Measurements from ENCODE around the gene CYP24A1. TPM values are rescaled to one million over a fixed set of nuclear protein-coding genes. Genes with fewer than 3 reads are reported as not detected.

CYP24A1 gene
- total RNA-seq, 1 donor, result not detected

DNA sequence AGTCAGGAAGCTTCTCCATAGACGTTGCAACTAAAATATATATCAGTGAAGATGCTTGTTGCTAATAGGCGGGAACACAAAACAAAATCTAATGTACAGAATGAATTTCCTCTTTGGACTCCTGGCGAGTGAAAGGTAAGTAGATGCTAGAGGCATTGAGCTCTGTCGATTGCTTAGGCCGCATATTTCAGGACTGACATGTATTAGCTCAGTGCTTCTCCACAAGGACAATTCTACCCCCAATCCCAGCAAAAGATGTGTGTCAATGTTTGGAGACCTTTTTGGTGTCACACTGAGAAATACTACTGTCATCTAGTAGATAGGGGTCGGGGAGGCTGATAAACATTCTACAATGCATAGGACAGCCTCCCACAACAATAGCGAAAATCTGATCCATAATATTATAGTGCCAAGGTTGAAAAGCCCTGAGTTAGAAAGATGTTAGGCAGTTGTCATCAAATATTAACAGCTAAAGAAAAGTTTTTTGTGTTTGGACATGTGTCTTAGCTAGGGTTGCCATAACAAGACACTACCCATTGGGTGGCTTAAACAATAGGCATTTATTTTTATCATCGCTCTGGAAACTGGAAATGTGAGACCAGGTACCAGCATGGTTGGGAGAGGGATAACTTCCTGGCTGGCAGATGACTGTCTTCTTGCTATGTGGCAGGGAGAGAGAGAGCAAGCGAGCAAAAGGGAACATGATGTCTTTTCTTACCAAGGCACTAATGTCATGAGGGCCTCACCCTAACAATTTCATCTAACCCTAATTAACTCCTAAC, 55.4 kb downstream of the CYP24A1 start:
- no peak for DNase-seq (ENCODE audit: insufficient read length, low spot score, missing footprints)
- no peak overlapping the region for H3K27ac ChIP-seq (ENCODE audit: low read depth, low read length)
- H3K79me2 ChIP-seq (ENCODE audit: insufficient read depth, low read length), result no peaks in the 10 kb centered on the region
- TF ChIP-seq, protein P1, sequence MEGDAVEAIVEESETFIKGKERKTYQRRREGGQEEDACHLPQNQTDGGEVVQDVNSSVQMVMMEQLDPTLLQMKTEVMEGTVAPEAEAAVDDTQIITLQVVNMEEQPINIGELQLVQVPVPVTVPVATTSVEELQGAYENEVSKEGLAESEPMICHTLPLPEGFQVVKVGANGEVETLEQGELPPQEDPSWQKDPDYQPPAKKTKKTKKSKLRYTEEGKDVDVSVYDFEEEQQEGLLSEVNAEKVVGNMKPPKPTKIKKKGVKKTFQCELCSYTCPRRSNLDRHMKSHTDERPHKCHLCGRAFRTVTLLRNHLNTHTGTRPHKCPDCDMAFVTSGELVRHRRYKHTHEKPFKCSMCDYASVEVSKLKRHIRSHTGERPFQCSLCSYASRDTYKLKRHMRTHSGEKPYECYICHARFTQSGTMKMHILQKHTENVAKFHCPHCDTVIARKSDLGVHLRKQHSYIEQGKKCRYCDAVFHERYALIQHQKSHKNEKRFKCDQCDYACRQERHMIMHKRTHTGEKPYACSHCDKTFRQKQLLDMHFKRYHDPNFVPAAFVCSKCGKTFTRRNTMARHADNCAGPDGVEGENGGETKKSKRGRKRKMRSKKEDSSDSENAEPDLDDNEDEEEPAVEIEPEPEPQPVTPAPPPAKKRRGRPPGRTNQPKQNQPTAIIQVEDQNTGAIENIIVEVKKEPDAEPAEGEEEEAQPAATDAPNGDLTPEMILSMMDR (IDR thresholded peaks at IDR 0.05; ENCODE audit: extremely low read depth, low read depth, low read length), result no peak
- H3K27me3 ChIP-seq (ENCODE audit: insufficient read depth, low read length), result no peaks in the 10 kb centered on the region
- no peak overlapping the region for H2AFZ ChIP-seq (ENCODE audit: low read length)
- H3K36me3 ChIP-seq (ENCODE audit: insufficient read depth, low read length), result no peaks in the 10 kb centered on the region
- H3K9me3 ChIP-seq (ENCODE audit: low read depth, low read length), result no peaks in the 10 kb centered on the region
- H4K20me1 ChIP-seq (ENCODE audit: insufficient read depth, low read length), result no peaks in the 10 kb centered on the region
- no peak overlapping the region for H3K4me2 ChIP-seq (ENCODE audit: insufficient read depth, low read length)
- no peak overlapping the region for H3K4me3 ChIP-seq (ENCODE audit: insufficient read depth, low read length)
- H3K4me1 ChIP-seq (ENCODE audit: insufficient read depth, low read length), result peaks cover 24% of the 10 kb centered on the region

DNA sequence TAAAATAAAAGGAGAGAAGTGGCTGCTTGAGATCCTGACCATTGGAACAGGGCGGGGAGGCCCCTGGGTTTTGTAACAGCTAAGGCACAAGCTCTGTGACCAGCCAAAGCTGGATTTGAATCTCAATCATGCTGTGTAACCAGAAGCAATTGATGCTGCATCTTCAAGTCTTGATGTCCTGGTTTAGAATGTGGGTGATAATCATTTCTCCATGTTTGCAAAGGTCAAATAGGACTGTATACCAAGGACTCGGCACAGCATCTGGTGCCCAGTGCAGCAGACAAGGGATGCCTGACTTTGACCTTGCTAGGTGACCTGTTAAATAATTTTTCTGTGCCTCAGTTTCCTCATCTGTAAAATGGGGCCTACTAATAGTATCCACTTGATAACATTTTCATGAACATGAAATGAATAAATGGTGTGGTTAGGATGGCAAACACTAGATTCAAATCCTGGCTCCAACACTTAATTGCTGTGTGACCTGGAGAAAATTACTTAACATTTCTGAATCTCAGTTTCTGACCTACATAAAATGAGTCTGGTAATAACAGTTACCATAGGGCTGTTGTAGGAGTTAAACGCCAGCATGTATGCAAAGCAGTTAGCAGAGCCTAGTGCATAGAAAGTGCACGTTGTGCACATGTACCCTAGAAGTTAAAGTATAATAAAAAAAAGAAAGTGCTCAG, 57.1 kb downstream of the CYP24A1 start:
- H3K4me1 ChIP-seq (ENCODE audit: insufficient read depth, low read length), result peaks cover 9% of the 10 kb centered on the region
- H3K27ac ChIP-seq (ENCODE audit: low read depth, low read length), result no peak overlapping the region
- no peak for DNase-seq (ENCODE audit: insufficient read length, low spot score, missing footprints)
- TF ChIP-seq, protein P1 (IDR thresholded peaks at IDR 0.05; ENCODE audit: extremely low read depth, low read depth, low read length), result no peak
- H3K36me3 ChIP-seq (ENCODE audit: insufficient read depth, low read length), result no peaks in the 10 kb centered on the region
- H3K4me3 ChIP-seq (ENCODE audit: insufficient read depth, low read length), result no peak overlapping the region
- no peak overlapping the region for H2AFZ ChIP-seq (ENCODE audit: low read length)
- no peaks in the 10 kb centered on the region for H3K9me3 ChIP-seq (ENCODE audit: low read depth, low read length)
- no peaks in the 10 kb centered on the region for H3K27me3 ChIP-seq (ENCODE audit: insufficient read depth, low read length)
- no peak overlapping the region for H3K4me2 ChIP-seq (ENCODE audit: insufficient read depth, low read length)
- H4K20me1 ChIP-seq (ENCODE audit: insufficient read depth, low read length), result no peaks in the 10 kb centered on the region
- H3K79me2 ChIP-seq (ENCODE audit: insufficient read depth, low read length), result no peaks in the 10 kb centered on the region

DNA sequence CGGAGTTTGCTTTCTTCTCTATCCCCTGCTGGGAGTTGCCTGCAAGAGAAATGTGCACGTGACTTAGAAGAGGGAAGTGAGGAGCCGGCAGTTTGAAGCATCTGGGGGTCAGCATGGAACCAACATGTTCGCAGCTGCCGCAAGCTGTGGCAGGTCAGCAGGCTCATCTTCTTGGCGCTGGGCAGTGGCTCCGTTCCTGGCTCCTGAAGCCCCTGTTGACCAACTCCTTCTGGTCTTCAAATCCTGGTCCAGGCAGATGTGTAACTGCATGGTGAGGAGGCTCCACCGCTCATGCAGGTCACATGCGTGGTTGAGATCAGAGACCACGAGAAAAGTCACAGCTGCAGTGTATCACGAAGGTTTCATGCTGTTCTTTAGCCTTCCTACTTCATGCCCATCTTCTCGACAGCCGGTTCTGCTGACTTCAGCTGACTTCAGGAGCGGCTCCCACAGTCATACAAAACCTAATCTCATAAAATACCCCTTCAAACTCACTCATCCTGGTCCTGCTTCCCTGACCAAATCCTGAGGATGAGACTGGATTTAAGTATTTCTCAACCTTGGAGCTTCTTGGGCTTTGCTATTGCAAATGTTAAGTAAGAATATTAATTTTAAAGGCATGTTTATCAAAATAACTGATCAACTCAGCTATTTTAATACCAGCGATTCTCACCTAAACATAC, 58.5 kb downstream of the CYP24A1 start:
- Histone ChIP-seq H3K36me3 (ENCODE audit: insufficient read depth, low read length) (no peaks in the 10 kb centered on the region), H3K4me3 (ENCODE audit: insufficient read depth, low read length) (no peak overlapping the region), H2AFZ (ENCODE audit: low read length) (no peak overlapping the region), H3K27me3 (ENCODE audit: insufficient read depth, low read length) (no peaks in the 10 kb centered on the region), H3K4me1 (ENCODE audit: insufficient read depth, low read length) (peaks cover 6% of the 10 kb centered on the region), H3K9me3 (ENCODE audit: low read depth, low read length) (no peaks in the 10 kb centered on the region), H3K27ac (ENCODE audit: low read depth, low read length) (no peak overlapping the region), H4K20me1 (ENCODE audit: insufficient read depth, low read length) (no peaks in the 10 kb centered on the region), H3K79me2 (ENCODE audit: insufficient read depth, low read length) (no peaks in the 10 kb centered on the region), H3K4me2 (ENCODE audit: insufficient read depth, low read length) (peak overlapping the region; percentile 35)
- peak; percentile 66 for DNase-seq (ENCODE audit: insufficient read length, low spot score, missing footprints)
- TF ChIP-seq, protein P1 (IDR thresholded peaks at IDR 0.05; ENCODE audit: extremely low read depth, low read depth, low read length), result no peak

DNA sequence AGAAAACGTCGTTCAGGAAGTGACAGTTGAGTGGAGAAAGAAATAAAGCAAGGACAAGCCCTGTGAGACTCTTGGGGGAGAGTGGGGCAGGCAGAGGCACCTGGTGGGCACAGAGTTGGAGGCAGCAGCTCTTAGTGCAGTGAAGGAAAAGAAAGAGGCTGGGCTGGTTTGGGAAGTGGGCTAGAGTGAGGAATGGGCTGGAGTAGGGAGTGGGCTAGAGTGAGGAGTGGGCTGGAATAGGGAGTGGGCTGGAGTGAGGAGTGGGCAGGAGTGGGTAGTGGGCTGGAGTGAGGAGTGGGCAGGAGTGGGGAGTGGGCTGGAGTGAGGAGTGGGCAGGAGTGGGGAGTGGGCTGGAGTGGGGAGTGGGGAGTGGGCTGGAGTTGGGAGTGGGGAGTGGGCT, 59.7 kb downstream of the CYP24A1 start:
- Histone ChIP-seq H3K4me3 (ENCODE audit: insufficient read depth, low read length) (no peak overlapping the region), H3K27ac (ENCODE audit: low read depth, low read length) (no peak overlapping the region), H3K27me3 (ENCODE audit: insufficient read depth, low read length) (no peaks in the 10 kb centered on the region), H3K36me3 (ENCODE audit: insufficient read depth, low read length) (no peaks in the 10 kb centered on the region), H3K4me2 (ENCODE audit: insufficient read depth, low read length) (no peak overlapping the region), H4K20me1 (ENCODE audit: insufficient read depth, low read length) (no peaks in the 10 kb centered on the region), H3K4me1 (ENCODE audit: insufficient read depth, low read length) (peaks cover 11% of the 10 kb centered on the region), H3K9me3 (ENCODE audit: low read depth, low read length) (no peaks in the 10 kb centered on the region), H3K79me2 (ENCODE audit: insufficient read depth, low read length) (no peaks in the 10 kb centered on the region), H2AFZ (ENCODE audit: low read length) (no peak overlapping the region)
- DNase-seq (ENCODE audit: insufficient read length, low spot score, missing footprints), result no peak
- TF ChIP-seq, protein P1 (IDR thresholded peaks at IDR 0.05; ENCODE audit: extremely low read depth, low read depth, low read length), result no peak
